IPS-18a (cell line): Measurements from ENCODE around the gene CSRP3.
A peak's percentile ranks its signal among the peaks of the same experiment; 100 is the strongest.

Source experiments
- H3K27ac ChIP-seq: one replicate; pipeline ENCODE4 v1.5.1; 2013; ENCODE audit warnings: low read length
- H3K27me3 ChIP-seq: one replicate; pipeline ENCODE4 v1.6.1; 2013; ENCODE audit warnings: mild to moderate bottlenecking, low read length; ENCODE audit not compliant: control insufficient read depth, insufficient read depth
- H3K36me3 ChIP-seq: one replicate; pipeline ENCODE4 v1.6.1; 2013; ENCODE audit warnings: low read depth, low read length; ENCODE audit not compliant: control insufficient read depth
- H3K4me1 ChIP-seq: one replicate; pipeline ENCODE4 v1.6.1; 2013; ENCODE audit warnings: low read depth, low read length; ENCODE audit not compliant: control insufficient read depth
- H3K4me3 ChIP-seq: one replicate; pipeline ENCODE4 v1.5.1; 2013; ENCODE audit warnings: low read length
- H3K9ac ChIP-seq: one replicate; pipeline ENCODE4 v1.6.1; 2013; ENCODE audit warnings: mild to moderate bottlenecking, low read length, moderate library complexity
- H3K9me3 ChIP-seq: one replicate; pipeline ENCODE4 v1.6.1; 2013; ENCODE audit warnings: low read depth, low read length; ENCODE audit not compliant: control insufficient read depth

Gene CSRP3

GRCh38 chr11:19240420-19241259 is 38.9 kb upstream of the CSRP3 start, which contains the start of gene E2F8:
TSS of gene E2F8 (minus strand) at chr11:19240945. CDS start at chr11:19240121, 824 bp downstream.
- H3K9ac ChIP-seq: peak within 1 kb of the TSS; percentile 73
- no peaks in the 10 kb centered on the region for H3K9me3 ChIP-seq
- peaks cover 25% of the 10 kb centered on the region for H3K36me3 ChIP-seq
- no peak within 1 kb of the TSS for H3K27ac ChIP-seq
- peaks cover 31% of the 10 kb centered on the region for H3K27me3 ChIP-seq
- H3K4me3 ChIP-seq: peak within 1 kb of the TSS; percentile 93
- peaks cover 3% of the 10 kb centered on the region for H3K4me1 ChIP-seq

- Histone ChIP-seq H3K36me3 (peaks cover 34% of the 10 kb centered on the region), H3K27me3 (peaks cover 23% of the 10 kb centered on the region), H3K4me1 (peaks cover 3% of the 10 kb centered on the region), H3K4me3 (no peak overlapping the region), H3K9me3 (no peaks in the 10 kb centered on the region), H3K9ac (no peak overlapping the region), H3K27ac (no peak overlapping the region)
Observed at GRCh38 chr11:19239039-19239438, 37.3 kb upstream of the CSRP3 start.

GRCh38 chr11:19237813-19238212 is 36.0 kb upstream of the CSRP3 start:
- Histone ChIP-seq H3K9me3 (no peaks in the 10 kb centered on the region), H3K4me3 (no peak overlapping the region), H3K36me3 (peaks cover 38% of the 10 kb centered on the region), H3K27ac (no peak overlapping the region), H3K9ac (no peak overlapping the region), H3K4me1 (peaks cover 3% of the 10 kb centered on the region), H3K27me3 (peaks cover 11% of the 10 kb centered on the region)

GRCh38 chr11:19237381-19237780 is 35.6 kb upstream of the CSRP3 start:
- Histone ChIP-seq H3K36me3 (peaks cover 42% of the 10 kb centered on the region), H3K4me3 (no peak overlapping the region), H3K9ac (no peak overlapping the region), H3K9me3 (no peaks in the 10 kb centered on the region), H3K4me1 (peaks cover 1% of the 10 kb centered on the region), H3K27me3 (peaks cover 7% of the 10 kb centered on the region), H3K27ac (no peak overlapping the region)

- Histone ChIP-seq H3K27me3 (no peaks in the 10 kb centered on the region), H3K4me1 (no peaks in the 10 kb centered on the region), H3K9me3 (no peaks in the 10 kb centered on the region), H3K27ac (no peak overlapping the region), H3K36me3 (peaks cover 69% of the 10 kb centered on the region), H3K9ac (no peak overlapping the region), H3K4me3 (no peak overlapping the region)
Observed at GRCh38 chr11:19234231-19234817, 32.5 kb upstream of the CSRP3 start.

GRCh38 chr11:19232910-19233503 is 31.2 kb upstream of the CSRP3 start:
- Histone ChIP-seq H3K4me1 (no peaks in the 10 kb centered on the region), H3K9me3 (no peaks in the 10 kb centered on the region), H3K27me3 (no peaks in the 10 kb centered on the region), H3K9ac (no peak overlapping the region), H3K4me3 (no peak overlapping the region), H3K27ac (no peak overlapping the region), H3K36me3 (peaks cover 79% of the 10 kb centered on the region)

GRCh38 chr11:19229671-19230070 is 27.9 kb upstream of the CSRP3 start:
- Histone ChIP-seq H3K36me3 (peaks cover 69% of the 10 kb centered on the region), H3K9me3 (no peaks in the 10 kb centered on the region), H3K4me3 (no peak overlapping the region), H3K4me1 (no peaks in the 10 kb centered on the region), H3K9ac (no peak overlapping the region), H3K27ac (no peak overlapping the region), H3K27me3 (no peaks in the 10 kb centered on the region)

- Histone ChIP-seq H3K4me3 (no peak overlapping the region), H3K4me1 (no peaks in the 10 kb centered on the region), H3K9ac (no peak overlapping the region), H3K27ac (no peak overlapping the region), H3K36me3 (peaks cover 73% of the 10 kb centered on the region), H3K27me3 (no peaks in the 10 kb centered on the region), H3K9me3 (no peaks in the 10 kb centered on the region)
Observed at GRCh38 chr11:19228968-19229367, 27.2 kb upstream of the CSRP3 start.

- H3K27me3 ChIP-seq: no peaks in the 10 kb centered on the region
- no peaks in the 10 kb centered on the region for H3K4me1 ChIP-seq
- no peak overlapping the region for H3K4me3 ChIP-seq
- no peak overlapping the region for H3K9ac ChIP-seq
- no peak overlapping the region for H3K27ac ChIP-seq
- H3K36me3 ChIP-seq: peaks cover 67% of the 10 kb centered on the region
- H3K9me3 ChIP-seq: no peaks in the 10 kb centered on the region
Observed at GRCh38 chr11:19226378-19227195, 24.8 kb upstream of the CSRP3 start.

- no peaks in the 10 kb centered on the region for H3K9me3 ChIP-seq
- no peak overlapping the region for H3K27ac ChIP-seq
- H3K4me3 ChIP-seq: no peak overlapping the region
- peaks cover 58% of the 10 kb centered on the region for H3K36me3 ChIP-seq
- no peaks in the 10 kb centered on the region for H3K4me1 ChIP-seq
- no peaks in the 10 kb centered on the region for H3K27me3 ChIP-seq
- H3K9ac ChIP-seq: no peak overlapping the region
Observed at GRCh38 chr11:19225581-19225980, 23.8 kb upstream of the CSRP3 start.

GRCh38 chr11:19225123-19225522 is 23.3 kb upstream of the CSRP3 start:
- H3K4me3 ChIP-seq: no peak overlapping the region
- H3K27ac ChIP-seq: no peak overlapping the region
- H3K4me1 ChIP-seq: no peaks in the 10 kb centered on the region
- no peak overlapping the region for H3K9ac ChIP-seq
- no peaks in the 10 kb centered on the region for H3K9me3 ChIP-seq
- no peaks in the 10 kb centered on the region for H3K27me3 ChIP-seq
- H3K36me3 ChIP-seq: peaks cover 54% of the 10 kb centered on the region
